Neural progenitor cell (in vitro differentiated cells): Measurements from ENCODE around the gene LRRC59. TPM values are rescaled to one million over a fixed set of nuclear protein-coding genes. Genes with fewer than 3 reads are reported as not detected.

ENCODE experiments used
- DNase-seq: peaks from one replicate; pipeline ENCODE4 v3.0.0-alpha.2; 2016; ENCODE audit warnings: low spot score
- H2AFZ ChIP-seq: fragments of 200-600 bp; sonication (generic); replicated peaks from 2 replicates; pipeline ENCODE4 v1.6.1; 2016; ENCODE audit warnings: antibody characterized with exemption
- H3F3A ChIP-seq: fragments of 200-600 bp; sonication (generic); 2 replicates; pipeline ENCODE4 v1.6.1; 2016; ENCODE audit warnings: antibody characterized with exemption, low read depth
- H3K27ac ChIP-seq: fragments of 200-600 bp; sonication (generic); 2 replicates; pipeline ENCODE4 v1.5.1; 2016; ENCODE audit warnings: mild to moderate bottlenecking
- H3K27me3 ChIP-seq: fragments of 200-600 bp; sonication (generic); 2 replicates; pipeline ENCODE4 v1.6.1; 2016; ENCODE audit warnings: mild to moderate bottlenecking, moderate library complexity
- H3K36me3 ChIP-seq: fragments of 200-600 bp; sonication (generic); 2 replicates; pipeline ENCODE4 v1.5.1; 2016
- H3K4me1 ChIP-seq: fragments of 200-600 bp; sonication (generic); 2 replicates; pipeline ENCODE4 v1.6.1; 2016; ENCODE audit warnings: mixed run types
- H3K4me2 ChIP-seq: fragments of 200-600 bp; sonication (generic); 2 replicates; pipeline ENCODE4 v1.6.1; 2016
- H3K4me3 ChIP-seq: fragments of 200-600 bp; sonication (generic); 2 replicates; pipeline ENCODE4 v1.5.1; 2016
- H3K79me2 ChIP-seq: fragments of 200-600 bp; sonication (generic); 2 replicates; pipeline ENCODE4 v1.6.1; 2016; ENCODE audit warnings: low read depth
- H3K9ac ChIP-seq: fragments of 200-600 bp; sonication (generic); 2 replicates; pipeline ENCODE4 v1.6.1; 2016
- H3K9me3 ChIP-seq: fragments of 200-600 bp; sonication (generic); 2 replicates; pipeline ENCODE4 v1.5.1; 2016; ENCODE audit warnings: low read depth
- H4K20me1 ChIP-seq: fragments of 200-600 bp; sonication (generic); 2 replicates; pipeline ENCODE4 v1.6.1; 2016; ENCODE audit warnings: low read depth
- H3K27ac Mint-ChIP-seq: 3 replicates; pipeline ENCODE4 v1.8.0; 2021; ENCODE audit warnings: mixed read lengths
- H3K27me3 Mint-ChIP-seq: 2 replicates; pipeline ENCODE4 v1.8.0; 2022; ENCODE audit warnings: low read depth, mild to moderate bottlenecking, inconsistent platforms, moderate library complexity, mixed read lengths; ENCODE audit not compliant: insufficient read depth
- H3K36me3 Mint-ChIP-seq: 3 replicates; pipeline ENCODE4 v1.8.0; 2021; ENCODE audit warnings: mixed read lengths
- H3K4me1 Mint-ChIP-seq: 3 replicates; pipeline ENCODE4 v1.8.0; 2021; ENCODE audit warnings: mixed read lengths
- H3K4me3 Mint-ChIP-seq: 3 replicates; pipeline ENCODE4 v1.8.0; 2021; ENCODE audit warnings: mild to moderate bottlenecking, moderate library complexity, mixed read lengths
- H3K9me3 Mint-ChIP-seq: 3 replicates; pipeline ENCODE4 v1.8.0; 2020; ENCODE audit warnings: mixed read lengths
- CTCF ChIP-seq: fragments of 200-600 bp; sonication (generic); IDR thresholded peaks from 2 replicates; pipeline ENCODE4 v1.5.1; 2017; ENCODE audit warnings: antibody characterized with exemption, mild to moderate bottlenecking
- EZH2 ChIP-seq: fragments of 200-600 bp; sonication (generic); IDR thresholded peaks from 2 replicates; pipeline ENCODE4 v1.6.1; 2017; ENCODE audit warnings: antibody characterized with exemption, mild to moderate bottlenecking, moderate library complexity
- EZH2phosphoT487 ChIP-seq: fragments of 200-600 bp; sonication (generic); IDR thresholded peaks from 2 replicates; pipeline ENCODE4 v1.6.1; 2017; ENCODE audit warnings: antibody characterized with exemption
- total RNA-seq: library from RNA; depleted of rRNA; stranded (reverse); fragments of >200 nt; gene quantifications from 2 replicates; pipeline ENCODE4 v1.2.3, GENCODE V29; 2015; ENCODE audit warnings: low replicate concordance

The LRRC59 gene
- total RNA-seq, 1 donor from 2014 or later: 57.0 TPM

- Mint-ChIP-seq H3K4me3 (peak overlapping the region; percentile 84), H3K27ac (peak overlapping the region; percentile 34), H3K36me3 (no peaks in the 10 kb centered on the region), H3K9me3 (no peaks in the 10 kb centered on the region), H3K27me3 (no peaks in the 10 kb centered on the region), H3K4me1 (peaks cover 27% of the 10 kb centered on the region)
- H2AFZ ChIP-seq: peak overlapping the region; percentile 62
- H4K20me1 ChIP-seq: no peaks in the 10 kb centered on the region
- H3K4me2 ChIP-seq: peak overlapping the region; percentile 97
- H3K4me1 ChIP-seq: peaks cover 13% of the 10 kb centered on the region
- H3K9me3 ChIP-seq: no peaks in the 10 kb centered on the region
- H3K27ac ChIP-seq: no peak overlapping the region
- H3K9ac ChIP-seq: no peak overlapping the region
- no peaks in the 10 kb centered on the region for H3K79me2 ChIP-seq
- peak overlapping the region; percentile 82 for H3K4me3 ChIP-seq
- H3K27me3 ChIP-seq: peaks cover 16% of the 10 kb centered on the region
- peaks cover 17% of the 10 kb centered on the region for H3F3A ChIP-seq
- DNase-seq: peak; percentile 35
- H3K36me3 ChIP-seq: no peaks in the 10 kb centered on the region
- no peak for TF ChIP-seq EZH2
- no peak for TF ChIP-seq EZH2phosphoT487
- peak; percentile 29 for TF ChIP-seq CTCF
These were observed 29.8 kb upstream of the LRRC59 start for GRCh38 chr17:50426814-50427787.

- Mint-ChIP-seq H3K27me3 (no peaks in the 10 kb centered on the region), H3K27ac (no peak overlapping the region), H3K4me1 (peaks cover 26% of the 10 kb centered on the region), H3K36me3 (no peaks in the 10 kb centered on the region), H3K9me3 (no peaks in the 10 kb centered on the region), H3K4me3 (peak overlapping the region; percentile 84)
- Histone ChIP-seq H3K79me2 (no peaks in the 10 kb centered on the region), H3K27ac (no peak overlapping the region), H2AFZ (peak overlapping the region; percentile 62), H3K4me2 (peak overlapping the region; percentile 97), H4K20me1 (no peaks in the 10 kb centered on the region), H3K36me3 (no peaks in the 10 kb centered on the region), H3F3A (peaks cover 17% of the 10 kb centered on the region), H3K9me3 (no peaks in the 10 kb centered on the region), H3K4me3 (peak overlapping the region; percentile 82), H3K27me3 (peaks cover 16% of the 10 kb centered on the region), H3K4me1 (peaks cover 13% of the 10 kb centered on the region), H3K9ac (no peak overlapping the region)
- TF ChIP-seq EZH2 (no peak), CTCF (no peak), EZH2phosphoT487 (no peak)
- no peak for DNase-seq
These were observed 29.1 kb upstream of the LRRC59 start for GRCh38 chr17:50426472-50426782.

- H4K20me1 ChIP-seq: no peaks in the 10 kb centered on the region
- no peak within 1 kb of the TSS for H3K27ac ChIP-seq
- no peak for TF ChIP-seq CTCF
- TF ChIP-seq EZH2: no peak
- TF ChIP-seq EZH2phosphoT487: no peak
- H3K4me2 ChIP-seq: peak within 1 kb of the TSS; percentile 97
- peak within 1 kb of the TSS; percentile 62 for H2AFZ ChIP-seq
- H3K4me1 ChIP-seq: peaks cover 13% of the 10 kb centered on the region
- no peaks in the 10 kb centered on the region for H3K36me3 ChIP-seq
- no peaks in the 10 kb centered on the region for H3K9me3 ChIP-seq
- no peaks in the 10 kb centered on the region for H3K9me3 Mint-ChIP-seq
- DNase-seq: peak; percentile 66
- H3K9ac ChIP-seq: no peak within 1 kb of the TSS
- peaks cover 16% of the 10 kb centered on the region for H3K27me3 ChIP-seq
- H3K36me3 Mint-ChIP-seq: no peaks in the 10 kb centered on the region
- peak within 1 kb of the TSS; percentile 82 for H3K4me3 ChIP-seq
- no peaks in the 10 kb centered on the region for H3K79me2 ChIP-seq
- peaks cover 21% of the 10 kb centered on the region for H3K4me1 Mint-ChIP-seq
- H3K27me3 Mint-ChIP-seq: no peaks in the 10 kb centered on the region
- peak within 1 kb of the TSS; percentile 85 for H3K4me3 Mint-ChIP-seq
- peak within 1 kb of the TSS; percentile 72 for H3K27ac Mint-ChIP-seq
- peaks cover 17% of the 10 kb centered on the region for H3F3A ChIP-seq
These were observed 28.6 kb upstream of the LRRC59 start, which contains the start of gene ACSF2 for GRCh38 chr17:50425682-50426471. ACSF2 (plus strand) TSS chr17:50426218; CDS start chr17:50426262, 44 bp downstream.
